ENCODE data around the gene GPR119.

DNA sequence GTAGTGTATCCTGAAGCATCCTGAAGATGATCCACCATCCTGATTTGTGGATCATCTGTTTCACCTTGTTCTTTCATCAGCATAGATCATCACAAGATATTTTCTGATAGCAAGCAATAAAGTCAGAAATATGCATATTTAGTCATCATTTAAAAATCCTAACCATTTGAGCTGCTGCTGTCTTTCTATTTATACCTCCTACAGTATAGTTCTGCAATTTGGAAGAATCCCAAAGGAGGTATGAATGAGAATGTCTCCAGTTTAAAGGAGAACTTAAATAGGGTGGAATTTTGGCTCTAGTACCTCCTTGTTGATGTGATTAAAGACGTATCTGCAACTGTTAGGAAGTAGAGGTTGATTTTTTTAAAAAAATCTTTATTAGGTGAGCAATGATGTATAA is 38.2 kb downstream of the GPR119 start:
- TF ChIP-seq, protein P1, sequence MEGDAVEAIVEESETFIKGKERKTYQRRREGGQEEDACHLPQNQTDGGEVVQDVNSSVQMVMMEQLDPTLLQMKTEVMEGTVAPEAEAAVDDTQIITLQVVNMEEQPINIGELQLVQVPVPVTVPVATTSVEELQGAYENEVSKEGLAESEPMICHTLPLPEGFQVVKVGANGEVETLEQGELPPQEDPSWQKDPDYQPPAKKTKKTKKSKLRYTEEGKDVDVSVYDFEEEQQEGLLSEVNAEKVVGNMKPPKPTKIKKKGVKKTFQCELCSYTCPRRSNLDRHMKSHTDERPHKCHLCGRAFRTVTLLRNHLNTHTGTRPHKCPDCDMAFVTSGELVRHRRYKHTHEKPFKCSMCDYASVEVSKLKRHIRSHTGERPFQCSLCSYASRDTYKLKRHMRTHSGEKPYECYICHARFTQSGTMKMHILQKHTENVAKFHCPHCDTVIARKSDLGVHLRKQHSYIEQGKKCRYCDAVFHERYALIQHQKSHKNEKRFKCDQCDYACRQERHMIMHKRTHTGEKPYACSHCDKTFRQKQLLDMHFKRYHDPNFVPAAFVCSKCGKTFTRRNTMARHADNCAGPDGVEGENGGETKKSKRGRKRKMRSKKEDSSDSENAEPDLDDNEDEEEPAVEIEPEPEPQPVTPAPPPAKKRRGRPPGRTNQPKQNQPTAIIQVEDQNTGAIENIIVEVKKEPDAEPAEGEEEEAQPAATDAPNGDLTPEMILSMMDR (IDR thresholded peaks at IDR 0.05) = no peak
- TF ChIP-seq POLR2A (IDR thresholded peaks at IDR 0.05) = no peak

Data from lower leg skin (tissue), 3 donors.